GM12891 (cell line): Measurements from ENCODE around the gene BCL2L13.

ENCODE experiments used
- POLR2A ChIP-seq: IDR thresholded peaks from 2 replicates; pipeline ENCODE4 v1.6.1; 2011; ENCODE audit warnings: low read depth, low read length, control low read depth
- TAF1 ChIP-seq: IDR thresholded peaks from 2 replicates; pipeline ENCODE4 v1.6.1; 2011; ENCODE audit warnings: low read depth, low read length, control low read depth

DNA sequence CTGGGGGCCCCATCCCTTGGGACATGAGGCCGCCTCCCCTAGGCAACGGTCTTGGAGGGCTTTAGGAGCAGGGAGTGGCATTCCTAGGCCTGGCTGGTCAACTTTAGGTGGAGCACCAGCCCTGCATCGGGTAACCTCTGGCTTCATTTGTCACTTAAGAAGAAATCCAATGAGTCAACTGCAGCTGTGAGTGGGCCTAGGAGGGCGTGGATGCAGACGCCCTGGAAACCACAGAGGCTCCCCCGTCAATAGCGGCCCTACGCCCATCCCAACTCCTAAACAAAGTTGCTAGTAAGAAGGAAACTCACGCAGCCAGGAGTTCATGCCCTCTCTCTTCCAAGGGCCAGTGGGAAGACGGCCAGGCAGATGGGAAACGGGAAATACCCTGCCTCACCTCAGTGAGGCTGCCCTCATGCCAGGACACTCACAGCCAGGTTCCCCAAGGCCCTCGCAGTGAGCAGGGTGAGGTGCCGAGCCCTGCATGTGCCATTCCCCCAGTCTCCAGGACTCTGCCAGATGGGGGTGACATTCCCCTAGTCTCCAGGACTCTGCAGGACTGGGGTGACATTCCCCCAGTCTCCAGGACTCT is 114.9 kb downstream of the BCL2L13 start:
- TF ChIP-seq POLR2A (no peak), TAF1 (no peak)
